ENCODE results near the gene NR3C1. TPM values are rescaled to one million over a fixed set of nuclear protein-coding genes. Genes with fewer than 3 reads are reported as not detected.

Gene NR3C1
- polyA plus RNA-seq, 1 experiment, result 44.1 TPM

GRCh38 chr5:143402553-143403333 lies 743 bp downstream of the NR3C1 start:
- ChIA-PET CTCF (interaction anchor here (0.6 to 2.6 kb wide), 12 partner anchors 9 to 783 kb away, joined by 3 to 9 read pairs (median 5); no protein-coding TSS in a partner anchor), POLR2A (interaction anchor here (0.6 to 2.4 kb wide), 5 partner anchors 70 to 423 kb away, joined by 3 to 10 read pairs (median 4); no protein-coding TSS in a partner anchor)
- Histone ChIP-seq H3K9me3 (ENCODE audit: control insufficient read depth, insufficient read depth, low read length) (no peaks in the 10 kb centered on the region; the same call in 1 of the 2 replicates), H3K27ac (ENCODE audit: low read depth, low read length) (peak overlapping the region; percentile 76), H3K27me3 (ENCODE audit: control insufficient read depth, insufficient read depth, low read length) (no peaks in the 10 kb centered on the region), H3K4me3 (ENCODE audit: low read depth, low read length) (peak overlapping the region; percentile 70)
- no peak for DNase-seq (ENCODE audit: low read depth, low spot score)
- TF ChIP-seq CTCF (IDR thresholded peaks at IDR 0.05; ENCODE audit: low read depth, low read length), result no peak

GRCh38 chr5:143402017-143402552 lies 1.4 kb downstream of the NR3C1 start:
- H3K9me3 ChIP-seq (ENCODE audit: control insufficient read depth, insufficient read depth, low read length), result no peaks in the 10 kb centered on the region; the same call in 1 of the 2 replicates
- no peaks in the 10 kb centered on the region for H3K27me3 ChIP-seq (ENCODE audit: control insufficient read depth, insufficient read depth, low read length)
- POLR2A ChIA-PET, result interaction anchor here (1.4 kb wide), 1 partner anchor 154 kb away, joined by 5 read pairs; no protein-coding TSS in a partner anchor
- DNase-seq (ENCODE audit: low read depth, low spot score), result no peak
- no peak overlapping the region for H3K27ac ChIP-seq (ENCODE audit: low read depth, low read length)
- CTCF ChIA-PET, result interaction anchor here (1.1 to 1.8 kb wide), 2 partner anchors 400 to 480 kb away, joined by 5 to 8 read pairs; no protein-coding TSS in a partner anchor
- H3K4me3 ChIP-seq (ENCODE audit: low read depth, low read length), result peak overlapping the region; percentile 70
- no peak for TF ChIP-seq CTCF (IDR thresholded peaks at IDR 0.05; ENCODE audit: low read depth, low read length)

- Histone ChIP-seq H3K9me3 (ENCODE audit: control insufficient read depth, insufficient read depth, low read length) (no peaks in the 10 kb centered on the region; the same call in 1 of the 2 replicates), H3K27ac (ENCODE audit: low read depth, low read length) (no peak overlapping the region), H3K27me3 (ENCODE audit: control insufficient read depth, insufficient read depth, low read length) (no peaks in the 10 kb centered on the region), H3K4me3 (ENCODE audit: low read depth, low read length) (peak overlapping the region; percentile 70)
- CTCF ChIA-PET, result interaction anchor here (0.6 to 1.8 kb wide), 6 partner anchors 10 to 741 kb away, joined by 3 to 8 read pairs (median 4); no protein-coding TSS in a partner anchor
- no peak for TF ChIP-seq CTCF (IDR thresholded peaks at IDR 0.05; ENCODE audit: low read depth, low read length)
- POLR2A ChIA-PET, result interaction anchor here (1.4 kb wide), 1 partner anchor 153 kb away, joined by 5 read pairs; no protein-coding TSS in a partner anchor
- no peak for DNase-seq (ENCODE audit: low read depth, low spot score)
Observed at GRCh38 chr5:143401227-143402016, 2.1 kb downstream of the NR3C1 start.

- ChIA-PET CTCF (interaction anchor here (0.6 to 1.8 kb wide), 6 partner anchors 9 to 742 kb away, joined by 3 to 8 read pairs (median 4); no protein-coding TSS in a partner anchor), POLR2A (interaction anchor here (1.4 kb wide), 1 partner anchor 152 kb away, joined by 5 read pairs; no protein-coding TSS in a partner anchor)
- Histone ChIP-seq H3K27ac (ENCODE audit: low read depth, low read length) (no peak overlapping the region), H3K9me3 (ENCODE audit: control insufficient read depth, insufficient read depth, low read length) (no peaks in the 10 kb centered on the region; the same call in 1 of the 2 replicates), H3K27me3 (ENCODE audit: control insufficient read depth, insufficient read depth, low read length) (no peaks in the 10 kb centered on the region), H3K4me3 (ENCODE audit: low read depth, low read length) (peak overlapping the region; percentile 70)
- no peak for DNase-seq (ENCODE audit: low read depth, low spot score)
- no peak for TF ChIP-seq CTCF (IDR thresholded peaks at IDR 0.05; ENCODE audit: low read depth, low read length)
Observed at GRCh38 chr5:143400541-143401226, 2.8 kb downstream of the NR3C1 start.
